GM15510 (cell line): ENCODE measurements around the gene PHC3.

Source experiments
- POLR2A ChIP-seq: IDR thresholded peaks from 3 replicates; pipeline ENCODE4 v1.6.1; 2011; ENCODE audit warnings: borderline replicate concordance; ENCODE audit not compliant: insufficient read length; ENCODE audit errors: extremely low read depth

Gene PHC3

GRCh38 chr3:170204023-170204472 is 22.5 kb upstream of the PHC3 start:
- no peak for TF ChIP-seq POLR2A

DNA sequence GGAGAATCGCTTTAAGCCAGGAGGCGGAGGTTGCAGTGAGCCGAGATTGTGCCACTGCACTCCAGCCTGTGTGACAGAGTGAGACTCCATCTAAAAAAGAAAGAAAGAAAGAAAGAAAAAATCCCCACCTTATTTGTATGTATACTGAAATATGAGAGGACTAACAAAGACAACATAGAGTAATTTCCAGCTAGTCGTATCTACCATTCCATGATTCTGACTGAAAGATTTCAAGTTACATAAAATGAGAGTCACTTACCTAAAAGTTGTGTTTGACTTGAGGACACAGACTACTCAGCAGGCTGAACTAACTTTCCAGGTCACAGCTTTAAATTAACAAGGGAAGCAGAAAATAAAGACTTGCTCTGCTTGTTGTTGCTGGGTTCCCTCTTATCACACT is 21.9 kb upstream of the PHC3 start:
- TF ChIP-seq POLR2A = no peak

GRCh38 chr3:170201527-170201926 is 20.0 kb upstream of the PHC3 start:
- no peak for TF ChIP-seq POLR2A

- no peak for TF ChIP-seq POLR2A
Measured at GRCh38 chr3:170200987-170201386, 19.5 kb upstream of the PHC3 start.

DNA sequence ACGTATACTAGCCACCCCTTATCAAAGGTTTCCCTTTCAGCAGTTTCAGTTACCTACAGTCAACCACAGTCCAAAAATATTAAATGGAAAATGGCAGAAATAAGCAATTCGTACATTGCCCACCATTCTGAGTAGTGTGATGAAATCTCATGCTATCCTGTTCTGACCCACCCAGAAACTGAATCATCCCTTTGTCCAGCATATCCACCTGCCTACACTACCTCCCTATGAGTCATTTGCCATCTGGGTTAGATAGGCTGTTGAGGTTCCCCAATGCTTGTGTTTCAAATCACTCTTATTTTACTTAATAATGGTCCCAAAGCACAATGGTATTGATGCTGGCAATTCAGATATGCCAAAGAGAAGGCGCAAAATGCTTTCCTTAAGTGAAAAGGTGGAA is 15.3 kb upstream of the PHC3 start:
- no peak for TF ChIP-seq POLR2A

DNA sequence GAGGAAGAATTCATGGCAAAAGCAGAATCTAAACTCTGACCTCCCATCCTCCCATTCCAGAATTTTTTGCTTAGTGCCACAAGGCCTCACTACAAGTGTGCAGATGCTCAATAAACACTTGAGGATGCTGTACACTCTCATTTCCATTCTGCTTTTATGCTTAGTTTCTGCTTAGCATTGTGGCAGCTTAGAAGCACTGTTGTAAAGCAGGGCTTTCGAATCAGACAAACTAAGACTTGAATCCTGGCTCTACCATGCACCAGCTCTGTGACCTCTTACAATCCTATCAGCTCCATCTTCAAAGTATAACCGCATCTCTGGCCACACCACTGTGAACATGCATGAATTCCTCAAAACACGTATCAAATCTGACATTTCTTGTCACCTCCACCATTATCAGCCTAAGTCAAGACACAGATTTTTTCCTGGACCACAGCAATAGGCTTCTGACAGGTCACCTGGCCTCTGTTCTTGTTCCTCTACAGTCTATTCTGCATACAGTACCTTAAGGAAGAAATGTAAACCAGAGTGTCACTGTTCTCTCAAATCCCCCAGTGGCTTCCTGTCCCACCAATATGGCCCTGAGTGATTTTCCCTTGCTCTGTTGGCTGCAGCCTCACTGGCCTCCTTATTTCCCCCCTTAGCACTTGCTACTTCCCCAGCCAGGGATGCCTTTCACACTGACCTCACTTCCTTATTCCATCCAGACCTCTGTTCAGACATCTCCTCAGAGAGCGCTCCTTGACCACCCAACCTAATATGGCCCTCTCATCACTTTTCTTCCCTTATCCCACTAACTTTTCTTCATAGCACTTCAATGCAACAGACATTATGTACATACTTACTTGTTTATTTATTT is 8.1 kb upstream of the PHC3 start:
- no peak for TF ChIP-seq POLR2A

DNA sequence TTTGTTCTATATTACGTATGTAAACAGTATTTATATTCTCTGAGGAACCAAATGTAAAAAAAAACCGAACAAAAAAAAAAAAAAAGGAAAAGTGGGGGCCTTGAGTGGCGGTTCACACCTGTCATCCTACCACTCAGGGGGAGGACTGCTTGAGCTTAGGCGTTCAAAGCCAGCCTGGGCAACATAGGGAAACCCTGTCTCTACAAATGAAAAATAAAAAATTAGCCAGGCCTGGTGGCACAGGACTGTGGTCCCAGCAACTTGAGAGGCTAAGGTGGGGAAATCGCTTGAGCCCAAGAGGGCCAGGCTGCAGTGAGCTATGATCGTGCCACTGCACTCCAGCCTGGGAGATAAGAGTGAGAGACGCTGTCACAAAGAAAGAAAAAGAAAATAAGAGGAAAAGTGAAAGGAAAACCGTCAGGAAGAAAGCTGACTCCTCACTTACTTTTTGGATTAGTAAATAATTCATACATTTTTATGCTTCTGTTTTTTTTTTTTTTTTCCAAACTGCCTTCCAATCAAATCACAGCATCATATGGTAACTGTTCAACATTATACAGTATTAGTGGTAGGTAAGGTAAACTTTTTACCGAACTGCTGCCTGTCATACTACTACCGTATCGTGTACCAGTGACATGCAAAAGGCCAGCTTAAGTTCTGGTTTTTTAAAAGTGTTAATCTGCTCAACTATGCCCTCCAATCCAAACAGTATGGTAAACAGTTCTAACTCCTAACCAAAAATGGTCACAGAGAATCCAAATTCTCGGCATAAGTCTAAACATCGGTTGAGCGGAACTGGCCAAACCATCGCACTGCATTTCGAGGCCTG is 1.2 kb downstream of the PHC3 start:
- no peak for TF ChIP-seq POLR2A

- no peak for TF ChIP-seq POLR2A
Measured at GRCh38 chr3:170179432-170179831, 2.1 kb downstream of the PHC3 start.

DNA sequence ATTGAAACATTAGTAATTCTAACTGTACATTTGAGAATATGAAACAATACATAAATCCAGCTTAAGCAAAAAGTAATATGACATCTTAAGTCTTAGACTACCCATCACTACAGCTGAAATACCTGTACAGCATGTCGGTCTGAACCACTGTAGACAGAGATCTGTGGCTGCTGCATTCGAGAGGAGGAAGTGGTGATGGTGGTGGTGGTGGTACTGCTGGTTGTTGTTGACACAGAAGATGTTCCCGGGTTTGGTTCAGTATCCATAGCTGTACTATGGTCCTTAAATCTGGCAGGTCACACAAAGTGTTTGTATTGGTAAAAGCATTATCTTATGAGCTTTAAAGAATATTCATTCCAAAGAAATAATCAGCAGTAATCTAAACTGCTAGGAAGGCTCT is 2.9 kb downstream of the PHC3 start:
- no peak for TF ChIP-seq POLR2A

- no peak for TF ChIP-seq POLR2A
Measured at GRCh38 chr3:170171563-170171962, 10.0 kb downstream of the PHC3 start.

DNA sequence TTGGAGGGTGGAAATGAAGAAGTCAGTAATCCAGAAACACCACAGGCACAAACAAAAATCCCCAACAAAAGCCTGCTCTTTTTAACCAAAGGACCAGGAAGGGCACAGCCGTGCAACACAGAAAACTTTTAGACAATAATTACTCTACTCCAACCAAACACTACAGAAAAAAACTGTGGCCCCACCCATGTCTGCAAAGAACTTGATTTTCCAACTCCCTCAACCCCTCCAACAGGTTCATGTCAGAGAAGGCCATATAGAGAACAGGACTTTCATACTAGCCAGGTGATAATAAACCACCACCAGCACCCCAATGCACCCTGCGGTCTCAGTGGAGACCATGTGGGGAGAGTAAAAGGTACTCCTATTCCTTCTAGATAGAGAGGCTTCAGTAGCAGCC is 16.8 kb downstream of the PHC3 start:
- no peak for TF ChIP-seq POLR2A

DNA sequence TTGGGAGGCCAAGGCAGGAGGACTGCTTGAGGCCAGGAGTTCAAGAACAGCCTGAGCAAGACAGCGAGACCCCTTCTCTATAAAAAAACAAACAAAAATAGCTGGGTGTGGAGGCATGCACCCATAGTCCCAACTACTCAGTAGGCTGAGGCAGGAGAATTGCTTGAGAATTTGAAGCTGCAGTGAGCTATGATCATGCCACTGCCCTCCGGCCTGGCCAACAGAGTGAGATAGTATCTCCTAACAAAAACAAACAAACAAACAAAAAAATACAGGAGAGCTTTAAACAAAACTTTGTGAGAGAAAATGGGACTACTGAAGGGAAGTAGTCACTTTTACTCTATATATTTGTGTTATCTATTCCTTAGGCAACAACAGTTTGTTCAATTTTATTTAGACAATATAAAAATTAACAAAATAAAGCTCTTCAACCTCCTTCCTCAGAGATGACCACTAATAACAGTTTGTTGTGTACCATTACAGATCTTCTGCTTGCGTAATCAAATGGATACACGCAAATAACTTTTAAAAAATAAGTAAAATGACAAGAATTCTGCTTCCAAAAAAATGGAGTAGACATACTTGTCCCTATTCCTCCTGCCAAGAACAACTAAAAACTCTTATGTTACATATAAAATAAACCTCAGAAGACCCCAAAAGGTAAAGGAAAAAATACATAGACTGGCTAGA is 17.4 kb downstream of the PHC3 start:
- no peak for TF ChIP-seq POLR2A

- no peak for TF ChIP-seq POLR2A
Measured at GRCh38 chr3:170162630-170163029, 18.9 kb downstream of the PHC3 start.

DNA sequence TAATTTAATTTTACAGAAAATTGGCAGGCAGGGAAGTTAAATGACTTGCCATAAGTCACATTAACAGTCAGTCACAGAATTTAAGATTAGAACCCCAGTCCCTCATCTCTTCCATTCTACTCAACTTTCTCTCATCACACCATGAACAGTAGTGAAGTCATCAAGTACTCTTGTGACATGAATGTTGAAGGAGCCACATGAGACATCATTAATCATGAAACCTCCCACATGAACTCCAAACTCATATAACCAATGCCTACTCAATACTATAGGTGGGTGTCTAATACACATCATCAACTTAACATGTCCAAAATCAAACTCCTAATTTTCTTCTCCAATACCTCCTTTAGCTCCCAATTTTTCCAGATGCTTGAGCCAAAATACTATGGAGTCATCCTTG is 19.5 kb downstream of the PHC3 start:
- TF ChIP-seq POLR2A = no peak

DNA sequence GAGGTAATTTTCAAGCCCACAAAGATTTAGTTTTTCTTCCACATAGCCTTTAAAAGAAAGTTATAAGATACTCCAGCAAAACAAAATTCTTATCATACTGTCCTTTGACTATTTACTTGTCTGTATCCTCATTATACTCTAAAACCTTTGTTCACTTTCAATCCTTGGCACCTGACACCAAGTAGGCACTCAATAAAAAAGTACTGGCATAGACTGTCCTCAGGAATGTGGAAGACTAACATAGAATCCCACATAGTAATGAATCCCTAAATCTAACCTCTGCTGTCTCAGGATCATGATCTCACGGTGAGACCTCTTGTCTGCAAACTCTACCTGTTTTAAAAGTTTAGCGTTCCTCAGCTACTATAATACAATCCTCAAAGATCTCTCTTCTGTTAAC is 21.6 kb downstream of the PHC3 start:
- no peak for TF ChIP-seq POLR2A

DNA sequence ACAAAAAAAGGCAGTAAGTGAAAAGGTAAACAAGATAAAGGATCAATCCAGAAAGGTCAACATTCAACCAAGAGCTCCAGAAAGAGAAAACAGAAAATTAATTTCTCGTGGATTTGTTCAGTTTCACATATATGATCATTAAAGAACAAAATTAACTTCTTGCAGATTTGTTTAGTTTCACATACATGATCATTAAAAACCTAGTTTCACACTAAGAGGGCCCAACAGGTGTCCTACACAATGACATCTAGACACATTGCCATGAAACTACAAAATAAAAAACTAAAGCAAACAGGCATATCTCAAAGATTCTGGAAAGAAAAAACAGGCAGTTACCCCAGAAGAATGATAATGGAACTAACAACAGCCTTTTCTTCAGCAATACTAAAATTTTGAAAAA is 22.1 kb downstream of the PHC3 start:
- no peak for TF ChIP-seq POLR2A

DNA sequence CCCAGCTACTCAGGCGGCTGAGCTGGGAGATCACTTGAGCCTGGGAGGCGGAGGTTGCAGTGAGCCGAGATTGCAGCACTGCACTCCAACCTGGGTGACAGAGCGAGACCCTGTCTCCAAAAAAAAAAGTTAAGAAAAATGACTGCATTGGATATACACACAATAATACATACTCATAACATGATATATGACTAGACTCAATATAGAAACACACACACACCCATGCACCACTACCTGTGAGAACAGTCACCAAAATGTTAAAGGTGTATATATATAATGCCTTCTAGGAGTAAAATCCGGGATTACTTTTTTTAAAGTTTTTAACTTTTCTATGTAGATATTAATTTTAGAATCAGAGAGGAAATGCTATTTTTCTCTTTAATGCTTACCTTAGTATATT is 25.9 kb downstream of the PHC3 start:
- TF ChIP-seq POLR2A = no peak
